ENCODE measurements around the gene APOB. TPM values are rescaled to one million over a fixed set of nuclear protein-coding genes. Genes with fewer than 3 reads are reported as not detected.
A peak's percentile ranks its signal among the peaks of the same experiment; 100 is the strongest.

APOB gene
- total and polyA plus RNA-seq, 2 of the 13 experiments (the other 11 are each of a cell fraction or from before 2014, with no cell fraction given), result 1,569 to 2,515 TPM

DNA sequence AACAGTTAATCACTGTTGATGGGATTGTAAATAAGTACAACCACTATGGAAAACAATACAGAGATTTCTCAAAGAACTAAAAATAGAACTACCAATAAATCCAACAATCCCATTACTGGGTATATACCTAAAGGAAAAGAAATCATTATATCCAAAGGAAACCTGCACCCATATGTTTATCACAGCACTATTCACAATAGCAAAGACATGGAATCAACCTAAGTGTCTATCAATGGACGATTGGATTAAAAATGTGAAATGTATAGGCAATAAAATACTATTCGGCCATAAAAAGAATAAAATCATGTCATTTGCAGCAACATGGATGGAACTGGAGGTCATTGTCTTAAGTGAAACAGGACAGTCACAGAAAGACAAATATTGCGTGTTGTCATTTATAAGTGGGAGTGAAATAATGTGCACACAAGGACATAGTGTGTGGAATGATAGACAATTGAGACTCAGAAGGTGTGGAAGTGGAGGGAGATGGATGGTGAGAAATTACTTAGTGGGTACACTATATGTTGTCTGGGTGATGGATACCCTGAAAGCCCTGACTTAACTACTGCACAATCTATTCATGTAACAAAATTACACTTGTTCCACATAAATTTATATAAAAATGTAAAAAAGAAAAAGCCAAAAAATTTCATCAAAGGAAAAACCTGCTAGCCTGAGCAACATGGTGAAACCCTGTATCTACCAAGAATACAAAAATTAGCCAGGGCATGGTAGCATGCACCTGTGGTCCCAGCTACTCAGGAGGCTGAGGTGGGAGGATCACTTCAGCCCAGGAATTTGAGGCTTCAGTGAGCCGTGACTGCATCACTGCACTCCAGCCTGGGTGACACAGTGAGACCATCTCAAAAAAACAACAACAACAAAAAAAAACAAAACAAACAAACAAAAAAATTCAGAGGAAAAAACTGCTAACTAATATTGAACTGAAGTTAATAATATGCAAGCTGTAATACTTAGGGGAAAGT lies 12.6 kb downstream of the APOB start (continued):
- TF ChIP-seq ZNF670 (CRISPR knock-in tag; IDR thresholded peaks at IDR 0.05; ENCODE audit: borderline replicate concordance) (no peak), ZNF274 (CRISPR knock-in tag; IDR thresholded peaks at IDR 0.05) (no peak), KDM5A (IDR thresholded peaks at IDR 0.05; ENCODE audit: borderline replicate concordance, low read length) (no peak), RBFOX2 (IDR thresholded peaks at IDR 0.05; ENCODE audit: low read depth, low read length) (peak; percentile 82), MTF1 (CRISPR knock-in tag; IDR thresholded peaks at IDR 0.05) (no peak), ZNF589 (CRISPR knock-in tag; conservative IDR thresholded peaks at IDR 0.05) (0 out of 2 replicates have a peak, but pooled peaks have one; percentile 23), ZNF83 (CRISPR knock-in tag; IDR thresholded peaks at IDR 0.05; ENCODE audit: borderline replicate concordance) (no peak), ETV5 (CRISPR knock-in tag; IDR thresholded peaks at IDR 0.05; ENCODE audit: borderline replicate concordance) (no peak), SSRP1 (CRISPR knock-in tag; IDR thresholded peaks at IDR 0.05) (peak; percentile 98), EEA1 (CRISPR knock-in tag; IDR thresholded peaks at IDR 0.05; ENCODE audit: borderline replicate concordance) (no peak), MAFK (conservative IDR thresholded peaks at IDR 0.05 in 1 of 2, IDR thresholded peaks at IDR 0.05 in 1 of 2; ENCODE audit: low read length in 2 of 2) (no peak), NFIC (IDR thresholded peaks at IDR 0.05; ENCODE audit: low read length) (0 out of 2 replicates have a peak, but pooled peaks have one; percentile 32)
- TF ChIP-seq, protein P1, sequence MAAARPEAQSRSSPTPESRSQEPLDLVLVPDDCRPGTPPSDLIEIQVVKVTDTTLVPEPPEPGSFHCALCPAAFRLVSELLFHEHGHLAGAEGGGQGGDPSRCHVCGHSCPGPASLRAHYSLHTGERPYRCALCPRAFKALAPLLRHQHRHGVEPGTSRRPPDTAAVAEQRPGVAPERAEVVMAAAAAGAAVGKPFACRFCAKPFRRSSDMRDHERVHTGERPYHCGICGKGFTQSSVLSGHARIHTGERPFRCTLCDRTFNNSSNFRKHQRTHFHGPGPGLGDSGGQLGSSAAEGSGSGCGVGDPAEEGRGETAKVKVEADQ (CRISPR knock-in tag; IDR thresholded peaks at IDR 0.05; ENCODE audit: borderline replicate concordance), result no peak
- TF ChIP-seq, protein P2, sequence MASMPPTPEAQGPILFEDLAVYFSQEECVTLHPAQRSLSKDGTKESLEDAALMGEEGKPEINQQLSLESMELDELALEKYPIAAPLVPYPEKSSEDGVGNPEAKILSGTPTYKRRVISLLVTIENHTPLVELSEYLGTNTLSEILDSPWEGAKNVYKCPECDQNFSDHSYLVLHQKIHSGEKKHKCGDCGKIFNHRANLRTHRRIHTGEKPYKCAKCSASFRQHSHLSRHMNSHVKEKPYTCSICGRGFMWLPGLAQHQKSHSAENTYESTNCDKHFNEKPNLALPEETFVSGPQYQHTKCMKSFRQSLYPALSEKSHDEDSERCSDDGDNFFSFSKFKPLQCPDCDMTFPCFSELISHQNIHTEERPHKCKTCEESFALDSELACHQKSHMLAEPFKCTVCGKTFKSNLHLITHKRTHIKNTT (CRISPR knock-in tag; IDR thresholded peaks at IDR 0.05), result no peak
- TF ChIP-seq, protein P3, sequence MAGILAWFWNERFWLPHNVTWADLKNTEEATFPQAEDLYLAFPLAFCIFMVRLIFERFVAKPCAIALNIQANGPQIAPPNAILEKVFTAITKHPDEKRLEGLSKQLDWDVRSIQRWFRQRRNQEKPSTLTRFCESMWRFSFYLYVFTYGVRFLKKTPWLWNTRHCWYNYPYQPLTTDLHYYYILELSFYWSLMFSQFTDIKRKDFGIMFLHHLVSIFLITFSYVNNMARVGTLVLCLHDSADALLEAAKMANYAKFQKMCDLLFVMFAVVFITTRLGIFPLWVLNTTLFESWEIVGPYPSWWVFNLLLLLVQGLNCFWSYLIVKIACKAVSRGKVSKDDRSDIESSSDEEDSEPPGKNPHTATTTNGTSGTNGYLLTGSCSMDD (CRISPR knock-in tag; IDR thresholded peaks at IDR 0.05), result no peak
- TF ChIP-seq, protein P4, sequence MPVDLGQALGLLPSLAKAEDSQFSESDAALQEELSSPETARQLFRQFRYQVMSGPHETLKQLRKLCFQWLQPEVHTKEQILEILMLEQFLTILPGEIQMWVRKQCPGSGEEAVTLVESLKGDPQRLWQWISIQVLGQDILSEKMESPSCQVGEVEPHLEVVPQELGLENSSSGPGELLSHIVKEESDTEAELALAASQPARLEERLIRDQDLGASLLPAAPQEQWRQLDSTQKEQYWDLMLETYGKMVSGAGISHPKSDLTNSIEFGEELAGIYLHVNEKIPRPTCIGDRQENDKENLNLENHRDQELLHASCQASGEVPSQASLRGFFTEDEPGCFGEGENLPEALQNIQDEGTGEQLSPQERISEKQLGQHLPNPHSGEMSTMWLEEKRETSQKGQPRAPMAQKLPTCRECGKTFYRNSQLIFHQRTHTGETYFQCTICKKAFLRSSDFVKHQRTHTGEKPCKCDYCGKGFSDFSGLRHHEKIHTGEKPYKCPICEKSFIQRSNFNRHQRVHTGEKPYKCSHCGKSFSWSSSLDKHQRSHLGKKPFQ (CRISPR knock-in tag; IDR thresholded peaks at IDR 0.05; ENCODE audit: insufficient replicate concordance), result no peak
- TF ChIP-seq, protein P5, sequence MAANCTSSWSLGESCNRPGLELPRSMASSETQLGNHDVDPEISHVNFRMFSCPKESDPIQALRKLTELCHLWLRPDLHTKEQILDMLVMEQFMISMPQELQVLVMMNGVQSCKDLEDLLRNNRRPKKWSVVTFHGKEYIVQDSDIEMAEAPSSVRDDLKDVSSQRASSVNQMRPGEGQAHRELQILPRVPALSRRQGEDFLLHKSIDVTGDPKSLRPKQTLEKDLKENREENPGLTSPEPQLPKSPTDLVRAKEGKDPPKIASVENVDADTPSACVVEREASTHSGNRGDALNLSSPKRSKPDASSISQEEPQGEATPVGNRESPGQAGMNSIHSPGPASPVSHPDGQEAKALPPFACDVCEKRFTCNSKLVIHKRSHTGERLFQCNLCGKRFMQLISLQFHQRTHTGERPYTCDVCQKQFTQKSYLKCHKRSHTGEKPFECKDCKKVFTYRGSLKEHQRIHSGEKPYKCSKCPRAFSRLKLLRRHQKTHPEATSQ (CRISPR knock-in tag; IDR thresholded peaks at IDR 0.05; ENCODE audit: borderline replicate concordance), result 0 out of 2 replicates have a peak, but pooled peaks have one; percentile 34

All from HepG2 (cell line).